HL-60 (cell line): Measurements from ENCODE around the gene PARN.

ENCODE experiments used
- POLR2AphosphoS5 ChIP-seq: IDR thresholded peaks from 2 replicates; pipeline ENCODE4 v1.6.1; 2012; ENCODE audit warnings: low read depth
- TF ChIP-seq, protein P1 (sequence below): IDR thresholded peaks from one replicate; pipeline ENCODE4 v1.5.1; 2011; ENCODE audit warnings: low read length, control low read depth, inconsistent platforms; ENCODE audit not compliant: insufficient read depth

DNA sequence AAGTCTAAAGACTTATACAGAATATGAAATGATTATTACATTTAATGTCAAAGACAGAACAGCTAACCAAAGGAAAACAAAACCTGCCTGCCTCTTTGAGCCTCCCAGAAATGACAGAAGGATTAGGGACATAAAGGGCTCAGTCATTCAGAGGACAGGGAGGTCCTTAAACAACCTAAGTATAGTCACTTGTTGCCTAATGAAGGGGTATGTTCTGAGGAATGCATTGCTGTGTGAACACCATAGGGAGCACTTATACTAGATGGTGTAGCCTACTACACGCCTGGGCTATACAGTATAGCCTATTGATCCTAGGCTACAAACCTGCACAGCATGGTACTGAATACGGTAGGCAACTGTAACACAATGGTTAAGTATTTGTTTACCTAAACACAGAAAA lies 106.4 kb downstream of the PARN start:
- TF ChIP-seq, protein P1, sequence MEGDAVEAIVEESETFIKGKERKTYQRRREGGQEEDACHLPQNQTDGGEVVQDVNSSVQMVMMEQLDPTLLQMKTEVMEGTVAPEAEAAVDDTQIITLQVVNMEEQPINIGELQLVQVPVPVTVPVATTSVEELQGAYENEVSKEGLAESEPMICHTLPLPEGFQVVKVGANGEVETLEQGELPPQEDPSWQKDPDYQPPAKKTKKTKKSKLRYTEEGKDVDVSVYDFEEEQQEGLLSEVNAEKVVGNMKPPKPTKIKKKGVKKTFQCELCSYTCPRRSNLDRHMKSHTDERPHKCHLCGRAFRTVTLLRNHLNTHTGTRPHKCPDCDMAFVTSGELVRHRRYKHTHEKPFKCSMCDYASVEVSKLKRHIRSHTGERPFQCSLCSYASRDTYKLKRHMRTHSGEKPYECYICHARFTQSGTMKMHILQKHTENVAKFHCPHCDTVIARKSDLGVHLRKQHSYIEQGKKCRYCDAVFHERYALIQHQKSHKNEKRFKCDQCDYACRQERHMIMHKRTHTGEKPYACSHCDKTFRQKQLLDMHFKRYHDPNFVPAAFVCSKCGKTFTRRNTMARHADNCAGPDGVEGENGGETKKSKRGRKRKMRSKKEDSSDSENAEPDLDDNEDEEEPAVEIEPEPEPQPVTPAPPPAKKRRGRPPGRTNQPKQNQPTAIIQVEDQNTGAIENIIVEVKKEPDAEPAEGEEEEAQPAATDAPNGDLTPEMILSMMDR = no peak
- no peak for TF ChIP-seq POLR2AphosphoS5
